Epidermal melanocyte (primary cell): ENCODE measurements around the gene FAM237B.

Experiments used
- DNase-seq: peaks from one replicate; pipeline ENCODE4 v3.0.0; 2011; ENCODE audit warnings: low spot score; ENCODE audit not compliant: insufficient read length

The FAM237B gene

GRCh38 chr7:90298145-90299038 lies 22.7 kb downstream of the FAM237B start:
- peak; percentile 48 for DNase-seq

GRCh38 chr7:90290244-90291113 lies 30.6 kb downstream of the FAM237B start:
- DNase-seq = no peak

GRCh38 chr7:90288154-90288553 lies 33.0 kb downstream of the FAM237B start:
- DNase-seq = no peak

GRCh38 chr7:90276033-90276728 lies 44.9 kb downstream of the FAM237B start:
- DNase-seq = no peak

GRCh38 chr7:90274161-90274560 lies 46.9 kb downstream of the FAM237B start:
- DNase-seq = no peak

- no peak for DNase-seq
Measured at GRCh38 chr7:90272242-90272641, 48.9 kb downstream of the FAM237B start.

- peak; percentile 27 for DNase-seq
Measured at GRCh38 chr7:90271753-90272152, 49.4 kb downstream of the FAM237B start.

GRCh38 chr7:90270431-90271178 lies 50.5 kb downstream of the FAM237B start:
- DNase-seq = no peak

GRCh38 chr7:90269163-90269562 lies 51.9 kb downstream of the FAM237B start:
- no peak for DNase-seq

GRCh38 chr7:90267263-90267858 lies 53.7 kb downstream of the FAM237B start:
- no peak for DNase-seq

- no peak for DNase-seq
Measured at GRCh38 chr7:90266808-90267207, 54.3 kb downstream of the FAM237B start.
